ENCODE results near the gene USP53.

The USP53 gene

GRCh38 chr4:119260528-119260927, 48.0 kb downstream of the USP53 start (continued):
- TF ChIP-seq PATZ1 (CRISPR knock-in tag; IDR thresholded peaks at IDR 0.05; ENCODE audit: borderline replicate concordance), result no peak

GRCh38 chr4:119261986-119262385, 49.5 kb downstream of the USP53 start:
- TF ChIP-seq SNAI2 (CRISPR knock-in tag; IDR thresholded peaks at IDR 0.05), result no peak
- TF ChIP-seq PATZ1 (CRISPR knock-in tag; IDR thresholded peaks at IDR 0.05; ENCODE audit: borderline replicate concordance), result no peak
- no peak for TF ChIP-seq CREB5 (CRISPR knock-in tag; IDR thresholded peaks at IDR 0.05; ENCODE audit: low read depth)
- no peak for TF ChIP-seq POU6F1 (CRISPR knock-in tag; IDR thresholded peaks at IDR 0.05; ENCODE audit: borderline replicate concordance, low read depth)
- no peak for TF ChIP-seq ZNF565 (CRISPR knock-in tag; conservative IDR thresholded peaks at IDR 0.05; ENCODE audit: low read depth)
- TF ChIP-seq BACH2 (CRISPR knock-in tag; IDR thresholded peaks at IDR 0.05; ENCODE audit: borderline replicate concordance), result no peak
- no peak for TF ChIP-seq CSRNP3 (CRISPR knock-in tag; IDR thresholded peaks at IDR 0.05)
- no peak for TF ChIP-seq ARNTL (CRISPR knock-in tag; IDR thresholded peaks at IDR 0.05; ENCODE audit: borderline replicate concordance, low read depth)
- no peak for TF ChIP-seq TSHZ2 (CRISPR knock-in tag; IDR thresholded peaks at IDR 0.05)
- TF ChIP-seq TOX (CRISPR knock-in tag; IDR thresholded peaks at IDR 0.05; ENCODE audit: borderline replicate concordance), result no peak
- no peak for TF ChIP-seq ZNF8 (CRISPR knock-in tag; IDR thresholded peaks at IDR 0.05)
- ATAC-seq, result no peak

- TF ChIP-seq ZNF8 (CRISPR knock-in tag; IDR thresholded peaks at IDR 0.05) (no peak), TCF4 (CRISPR knock-in tag; IDR thresholded peaks at IDR 0.05; ENCODE audit: borderline replicate concordance) (no peak), RARB (CRISPR knock-in tag; IDR thresholded peaks at IDR 0.05) (no peak)
- ATAC-seq, result no peak
Measured at GRCh38 chr4:119264743-119265142, 52.2 kb downstream of the USP53 start.

- no peak for ATAC-seq
- TF ChIP-seq ESRRG (CRISPR knock-in tag; IDR thresholded peaks at IDR 0.05), result no peak
- TF ChIP-seq CSDC2 (CRISPR knock-in tag; IDR thresholded peaks at IDR 0.05), result no peak
- no peak for TF ChIP-seq GLIS3 (CRISPR knock-in tag; IDR thresholded peaks at IDR 0.05)
- TF ChIP-seq POU6F1 (CRISPR knock-in tag; IDR thresholded peaks at IDR 0.05; ENCODE audit: borderline replicate concordance, low read depth), result no peak
- TF ChIP-seq OSR1 (CRISPR knock-in tag; IDR thresholded peaks at IDR 0.05), result no peak
- TF ChIP-seq ZNF8 (CRISPR knock-in tag; IDR thresholded peaks at IDR 0.05), result no peak
- no peak for TF ChIP-seq PATZ1 (CRISPR knock-in tag; IDR thresholded peaks at IDR 0.05; ENCODE audit: borderline replicate concordance)
- TF ChIP-seq PPARA (CRISPR knock-in tag; IDR thresholded peaks at IDR 0.05; ENCODE audit: borderline replicate concordance), result no peak
- no peak for TF ChIP-seq ZC3H10 (CRISPR knock-in tag; IDR thresholded peaks at IDR 0.05)
- no peak for TF ChIP-seq ZNF70 (CRISPR knock-in tag; IDR thresholded peaks at IDR 0.05)
Measured at GRCh38 chr4:119266153-119266552, 53.6 kb downstream of the USP53 start.
